HG02970 (cell line): Measurements from ENCODE around the gene PCDHA10.
"Not testable (repeated sequence)": the region's sequence is repeated elsewhere in the genome, so short reads cannot be mapped to it uniquely, and the experiment has no call there.

Experiments used
- ATAC-seq: cut with Tn5 transposase; IDR thresholded peaks from one replicate; pipeline ENCODE4 v1.9.1; 2021; ENCODE audit warnings: mild to moderate bottlenecking, moderate library complexity, moderate number of reproducible peaks; ENCODE audit not compliant: unreplicated experiment, low FRiP score

The PCDHA10 gene

DNA sequence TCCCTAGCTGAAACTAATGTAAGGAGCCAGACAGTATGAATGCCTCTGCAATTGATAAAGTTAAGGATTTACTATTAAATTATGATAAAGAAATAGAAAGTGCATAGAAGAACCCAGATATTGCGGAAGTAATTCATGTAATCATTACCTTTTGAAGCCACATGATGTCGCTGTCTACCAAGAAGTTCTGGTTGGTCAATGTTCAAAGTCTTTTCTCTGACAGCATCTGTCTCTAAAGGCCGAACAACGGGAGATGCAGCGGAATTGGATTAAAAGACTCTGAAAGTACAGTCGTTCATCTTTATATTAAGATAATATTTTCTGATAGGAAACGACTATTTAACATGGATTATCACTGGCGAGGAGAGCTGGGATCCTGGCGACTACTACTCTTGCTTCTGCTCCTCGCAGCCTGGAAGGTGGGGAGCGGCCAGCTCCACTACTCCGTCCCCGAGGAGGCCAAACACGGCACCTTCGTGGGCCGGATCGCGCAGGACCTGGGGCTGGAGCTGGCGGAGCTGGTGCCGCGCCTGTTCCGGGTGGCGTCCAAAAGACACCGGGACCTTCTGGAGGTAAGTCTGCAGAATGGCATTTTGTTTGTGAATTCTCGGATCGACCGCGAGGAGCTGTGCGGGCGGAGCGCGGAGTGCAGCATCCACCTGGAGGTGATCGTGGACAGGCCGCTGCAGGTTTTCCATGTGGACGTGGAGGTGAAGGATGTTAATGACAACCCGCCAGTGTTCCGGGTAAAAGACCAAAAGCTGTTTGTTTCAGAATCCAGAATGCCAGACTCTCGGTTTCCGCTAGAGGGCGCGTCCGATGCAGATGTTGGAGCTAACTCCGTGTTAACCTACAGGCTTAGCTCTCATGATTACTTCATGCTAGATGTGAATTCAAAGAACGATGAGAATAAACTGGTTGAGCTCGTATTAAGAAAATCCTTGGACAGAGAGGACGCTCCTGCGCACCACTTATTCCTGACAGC, 14.4 kb upstream of the PCDHA10 start, which contains the start of gene PCDHA8:
Gene PCDHA8 (plus strand): TSS at position 210 of the 985 bp plus-strand sequence. CDS start 135 bp downstream, at position 345.
- no peak for ATAC-seq

DNA sequence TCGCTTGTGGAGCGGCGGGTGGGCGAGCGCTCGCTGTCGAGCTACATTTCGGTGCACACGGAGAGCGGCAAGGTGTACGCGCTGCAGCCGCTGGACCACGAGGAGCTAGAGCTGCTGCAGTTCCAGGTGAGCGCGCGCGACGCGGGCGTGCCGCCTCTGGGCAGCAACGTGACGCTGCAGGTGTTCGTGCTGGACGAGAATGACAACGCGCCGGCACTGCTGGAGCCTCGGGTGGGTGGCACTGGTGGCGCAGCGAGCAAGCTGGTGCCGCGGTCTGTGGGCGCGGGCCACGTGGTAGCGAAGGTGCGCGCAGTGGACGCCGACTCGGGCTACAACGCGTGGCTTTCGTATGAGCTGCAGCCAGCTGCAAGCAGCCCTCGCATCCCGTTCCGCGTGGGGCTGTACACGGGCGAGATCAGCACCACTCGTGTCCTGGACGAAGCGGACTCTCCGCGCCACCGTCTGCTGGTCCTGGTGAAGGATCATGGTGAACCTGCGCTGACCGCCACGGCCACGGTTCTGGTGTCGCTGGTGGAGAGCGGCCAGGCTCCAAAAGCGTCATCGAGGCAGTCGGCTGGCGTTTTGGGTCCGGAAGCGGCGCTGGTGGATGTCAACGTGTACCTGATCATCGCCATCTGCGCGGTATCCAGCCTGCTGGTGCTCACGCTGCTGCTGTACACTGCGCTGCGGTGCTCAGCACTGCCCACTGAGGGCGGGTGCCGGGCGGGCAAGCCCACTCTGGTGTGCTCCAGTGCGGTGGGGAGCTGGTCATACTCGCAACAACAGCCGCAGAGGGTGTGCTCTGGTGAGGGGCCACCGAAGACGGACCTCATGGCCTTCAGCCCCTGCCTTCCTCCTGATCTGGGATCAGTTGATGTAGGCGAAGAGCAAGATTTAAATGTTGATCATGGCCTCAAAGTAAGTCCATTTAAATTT, 12.6 kb upstream of the PCDHA10 start:
- ATAC-seq, result no peak

DNA sequence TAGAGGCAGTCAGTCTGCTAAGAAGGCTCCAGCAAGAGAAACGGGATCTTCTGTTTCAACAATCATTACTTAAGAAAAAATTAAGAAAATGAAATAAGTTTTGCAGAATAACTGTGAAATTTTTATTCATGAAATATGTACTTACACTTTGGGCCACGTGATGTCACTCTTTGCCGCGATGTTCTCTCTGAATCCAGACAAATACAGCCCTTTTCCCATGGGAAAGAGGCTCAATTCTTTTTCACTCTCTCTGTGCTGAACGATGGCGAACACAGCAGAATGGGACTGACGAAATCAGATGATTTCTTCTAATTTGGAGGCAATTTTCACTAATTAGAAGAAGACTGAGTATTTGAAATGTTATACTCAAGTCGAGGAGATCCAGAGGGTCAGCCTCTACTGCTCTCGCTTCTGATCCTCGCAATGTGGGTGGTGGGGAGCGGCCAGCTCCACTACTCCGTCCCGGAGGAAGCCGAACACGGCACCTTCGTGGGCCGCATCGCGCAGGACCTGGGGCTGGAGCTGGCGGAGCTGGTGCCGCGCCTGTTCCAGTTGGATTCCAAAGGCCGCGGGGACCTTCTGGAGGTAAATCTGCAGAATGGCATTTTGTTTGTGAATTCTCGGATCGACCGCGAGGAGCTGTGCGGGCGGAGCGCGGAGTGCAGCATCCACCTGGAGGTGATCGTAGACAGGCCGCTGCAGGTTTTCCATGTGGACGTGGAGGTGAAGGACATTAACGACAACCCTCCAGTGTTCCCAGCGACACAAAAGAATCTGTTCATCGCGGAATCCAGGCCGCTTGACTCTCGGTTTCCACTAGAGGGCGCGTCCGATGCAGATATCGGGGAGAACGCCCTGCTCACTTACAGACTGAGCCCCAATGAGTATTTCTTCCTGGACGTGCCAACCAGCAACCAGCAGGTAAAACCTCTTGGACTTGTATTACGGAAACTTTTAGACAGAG, 7.3 kb upstream of the PCDHA10 start, which contains the start of gene PCDHA9:
Gene PCDHA9 (plus strand): TSS at position 244 of the 964 bp plus-strand sequence. CDS start 114 bp downstream, at position 358.
- ATAC-seq, result not testable (repeated sequence)

DNA sequence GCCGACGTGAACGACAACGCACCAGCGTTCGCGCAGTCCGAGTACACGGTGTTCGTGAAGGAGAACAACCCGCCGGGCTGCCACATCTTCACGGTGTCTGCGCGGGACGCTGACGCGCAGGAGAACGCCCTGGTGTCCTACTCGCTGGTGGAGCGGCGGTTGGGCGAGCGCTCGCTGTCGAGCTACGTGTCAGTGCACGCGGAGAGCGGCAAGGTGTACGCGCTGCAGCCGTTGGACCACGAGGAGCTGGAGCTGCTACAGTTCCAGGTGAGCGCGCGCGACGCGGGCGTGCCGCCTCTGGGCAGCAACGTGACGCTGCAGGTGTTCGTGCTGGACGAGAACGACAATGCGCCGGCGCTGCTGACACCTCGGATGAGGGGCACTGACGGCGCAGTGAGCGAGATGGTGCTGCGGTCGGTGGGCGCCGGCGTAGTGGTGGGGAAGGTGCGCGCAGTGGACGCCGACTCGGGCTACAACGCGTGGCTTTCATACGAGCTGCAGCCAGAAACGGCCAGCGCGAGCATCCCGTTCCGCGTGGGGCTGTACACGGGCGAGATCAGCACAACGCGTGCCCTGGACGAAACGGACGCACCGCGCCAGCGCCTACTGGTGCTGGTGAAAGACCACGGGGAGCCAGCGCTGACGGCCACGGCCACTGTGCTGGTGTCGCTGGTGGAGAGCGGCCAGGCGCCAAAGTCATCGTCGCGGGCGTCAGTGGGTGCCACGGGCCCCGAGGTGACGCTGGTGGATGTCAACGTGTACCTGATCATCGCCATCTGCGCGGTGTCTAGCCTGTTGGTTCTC, 5.7 kb upstream of the PCDHA10 start:
- not testable (repeated sequence) for ATAC-seq

DNA sequence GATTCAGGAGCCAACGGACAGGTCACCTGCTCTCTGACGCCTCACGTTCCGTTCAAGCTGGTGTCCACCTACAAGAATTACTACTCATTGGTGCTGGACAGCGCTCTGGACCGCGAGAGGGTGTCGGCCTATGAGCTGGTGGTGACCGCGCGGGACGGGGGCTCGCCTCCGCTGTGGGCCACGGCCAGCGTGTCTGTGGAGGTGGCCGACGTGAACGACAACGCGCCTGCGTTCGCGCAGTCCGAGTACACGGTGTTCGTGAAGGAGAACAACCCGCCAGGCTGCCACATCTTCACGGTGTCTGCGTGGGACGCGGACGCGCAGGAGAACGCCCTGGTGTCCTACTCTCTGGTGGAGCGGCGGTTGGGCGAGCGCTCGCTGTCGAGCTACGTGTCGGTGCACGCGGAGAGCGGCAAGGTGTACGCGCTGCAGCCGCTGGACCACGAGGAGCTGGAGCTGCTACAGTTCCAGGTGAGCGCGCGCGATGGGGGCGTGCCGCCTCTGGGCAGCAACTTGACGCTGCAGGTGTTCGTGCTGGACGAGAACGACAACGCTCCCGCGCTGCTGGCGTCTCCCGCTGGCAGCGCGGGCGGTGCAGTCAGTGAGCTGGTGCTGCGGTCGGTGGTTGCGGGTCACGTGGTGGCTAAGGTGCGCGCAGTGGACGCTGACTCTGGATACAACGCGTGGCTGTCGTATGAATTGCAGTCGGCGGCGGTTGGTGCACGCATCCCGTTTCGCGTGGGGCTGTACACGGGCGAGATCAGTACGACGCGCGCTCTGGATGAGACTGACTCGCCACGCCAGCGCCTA, 1.7 kb downstream of the PCDHA10 start:
- ATAC-seq, result no peak

DNA sequence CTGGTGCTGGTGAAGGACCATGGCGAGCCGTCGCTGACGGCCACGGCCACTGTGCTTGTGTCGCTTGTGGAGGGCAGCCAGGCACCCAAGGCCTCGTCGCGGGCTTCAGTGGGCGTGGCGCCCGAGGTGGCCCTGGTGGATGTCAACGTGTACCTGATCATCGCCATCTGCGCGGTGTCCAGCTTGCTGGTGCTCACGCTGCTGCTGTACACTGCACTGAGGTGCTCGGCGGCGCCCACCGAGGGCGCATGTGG, 2.2 kb downstream of the PCDHA10 start:
- ATAC-seq, result no peak

DNA sequence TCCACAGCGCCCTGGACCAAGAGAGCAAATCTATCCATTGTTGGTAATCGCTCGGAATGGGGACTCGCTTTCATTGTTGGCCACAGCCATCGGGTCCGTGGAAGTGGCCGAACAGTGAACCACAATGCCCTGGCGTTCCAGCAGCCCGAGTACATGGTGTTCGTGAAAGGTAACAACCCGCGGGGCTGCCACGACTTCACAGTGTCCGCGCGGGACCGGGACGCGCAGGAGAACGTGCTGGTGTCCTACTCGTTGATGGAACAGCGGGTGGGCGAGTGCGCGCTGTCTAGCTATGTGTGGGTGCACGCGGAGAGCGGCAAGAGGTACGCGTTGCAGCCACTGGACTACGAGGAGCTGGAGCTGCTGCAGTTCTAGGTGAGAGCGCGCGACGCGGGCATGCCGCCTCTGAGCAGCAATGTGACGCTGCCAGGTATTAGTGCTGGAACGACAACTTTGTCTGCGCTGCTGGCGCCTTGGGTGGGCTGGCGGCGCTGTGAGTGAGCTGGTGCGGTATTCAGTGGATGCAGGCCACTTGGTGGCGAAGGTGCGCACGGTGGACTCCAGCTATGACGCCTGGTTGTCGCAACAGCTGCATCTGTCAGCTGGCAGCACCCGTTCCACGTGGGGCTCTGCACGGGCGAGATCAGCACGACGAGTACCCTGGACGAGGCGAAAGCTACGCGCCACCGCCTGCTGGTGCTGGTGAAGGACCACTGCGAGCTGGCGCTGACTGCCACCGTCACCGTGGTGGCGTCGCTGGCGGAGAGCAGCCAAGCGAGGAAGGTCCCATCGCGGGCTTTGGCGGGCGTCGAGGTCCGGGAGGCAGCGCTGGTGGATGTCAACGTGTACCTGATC, 7.0 kb downstream of the PCDHA10 start:
- no peak for ATAC-seq

DNA sequence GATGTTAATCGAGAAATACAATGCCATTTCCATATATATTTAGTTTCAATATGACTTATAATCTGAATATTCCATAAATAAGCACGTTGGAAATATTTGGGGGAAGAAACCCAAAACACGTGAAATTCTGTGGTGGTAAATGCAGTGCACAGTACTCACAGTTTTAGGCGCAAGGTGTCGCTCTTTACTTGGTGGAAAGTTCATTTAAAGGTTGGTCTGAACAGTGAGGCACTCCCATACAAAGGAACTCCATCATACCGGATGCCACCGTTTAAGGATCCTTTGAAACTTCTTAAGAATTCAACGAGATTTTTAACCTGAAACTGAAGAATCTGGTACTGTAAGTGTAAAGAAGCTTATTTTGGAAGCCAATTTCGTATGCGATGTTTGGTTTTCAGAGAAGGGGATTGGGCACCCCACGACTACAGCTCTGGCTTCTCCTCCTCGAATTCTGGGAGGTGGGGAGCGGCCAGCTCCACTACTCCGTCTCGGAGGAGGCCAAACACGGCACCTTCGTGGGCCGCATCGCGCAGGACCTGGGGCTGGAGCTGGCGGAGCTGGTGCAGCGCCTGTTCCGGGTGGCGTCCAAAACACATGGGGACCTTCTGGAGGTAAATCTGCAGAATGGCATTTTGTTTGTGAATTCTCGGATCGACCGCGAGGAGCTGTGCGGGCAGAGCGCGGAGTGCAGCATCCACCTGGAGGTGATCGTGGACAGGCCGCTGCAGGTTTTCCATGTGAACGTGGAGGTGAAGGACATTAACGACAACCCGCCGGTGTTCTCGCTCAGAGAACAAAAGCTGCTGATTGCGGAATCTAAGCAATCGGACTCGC, 13.2 kb downstream of the PCDHA10 start, which contains the start of gene PCDHA11:
Gene PCDHA11 (plus strand): TSS at position 237 of the 834 bp plus-strand sequence. CDS start 147 bp downstream, at position 384.
- no peak for ATAC-seq

DNA sequence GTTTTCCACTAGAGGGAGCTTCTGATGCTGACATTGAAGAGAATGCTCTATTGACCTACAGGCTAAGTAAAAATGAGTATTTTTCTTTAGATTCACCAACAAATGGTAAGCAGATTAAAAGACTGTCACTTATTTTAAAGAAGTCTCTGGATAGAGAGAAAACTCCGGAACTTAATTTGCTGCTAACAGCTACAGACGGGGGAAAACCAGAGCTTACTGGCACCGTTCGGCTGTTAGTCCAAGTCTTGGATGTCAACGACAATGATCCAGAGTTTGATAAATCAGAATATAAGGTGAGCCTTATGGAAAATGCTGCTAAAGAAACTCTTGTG, 13.8 kb downstream of the PCDHA10 start:
- ATAC-seq, result no peak

DNA sequence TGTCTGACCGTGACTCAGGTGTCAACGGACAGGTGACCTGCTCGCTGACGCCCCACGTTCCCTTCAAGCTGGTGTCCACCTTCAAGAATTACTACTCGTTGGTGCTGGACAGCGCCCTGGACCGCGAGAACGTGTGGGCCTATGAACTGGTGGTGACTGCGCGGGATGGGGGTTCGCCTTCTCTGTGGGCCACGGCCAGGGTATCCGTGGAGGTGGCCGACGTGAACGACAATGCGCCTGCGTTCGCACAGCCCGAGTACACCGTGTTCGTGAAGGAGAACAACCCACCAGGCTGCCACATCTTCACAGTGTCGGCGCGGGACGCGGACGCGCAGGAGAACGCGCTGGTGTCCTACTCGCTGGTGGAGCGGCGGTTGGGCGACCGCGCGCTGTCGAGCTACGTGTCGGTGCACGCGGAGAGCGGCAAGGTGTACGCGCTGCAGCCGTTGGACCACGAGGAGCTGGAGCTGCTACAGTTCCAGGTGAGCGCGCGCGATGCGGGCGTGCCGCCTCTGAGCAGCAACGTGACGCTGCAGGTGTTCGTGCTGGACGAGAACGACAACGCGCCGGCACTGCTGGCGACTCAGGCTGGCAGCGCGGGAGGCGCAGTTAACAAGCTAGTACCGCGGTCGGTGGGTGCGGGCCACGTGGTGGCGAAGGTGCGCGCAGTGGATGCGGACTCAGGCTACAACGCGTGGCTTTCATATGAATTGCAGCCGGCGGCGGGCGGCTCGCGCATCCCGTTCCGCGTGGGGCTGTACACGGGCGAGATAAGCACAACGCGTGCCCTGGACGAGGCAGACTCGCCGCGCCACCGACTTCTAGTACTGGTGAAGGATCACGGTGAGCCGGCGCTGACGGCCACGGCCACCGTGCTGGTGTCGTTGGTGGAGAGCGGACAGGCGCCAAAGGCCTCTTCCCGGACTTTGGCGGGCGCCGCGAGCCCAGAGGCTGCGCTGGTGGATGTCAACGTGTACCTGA, 14.8 kb downstream of the PCDHA10 start:
- ATAC-seq, result no peak

DNA sequence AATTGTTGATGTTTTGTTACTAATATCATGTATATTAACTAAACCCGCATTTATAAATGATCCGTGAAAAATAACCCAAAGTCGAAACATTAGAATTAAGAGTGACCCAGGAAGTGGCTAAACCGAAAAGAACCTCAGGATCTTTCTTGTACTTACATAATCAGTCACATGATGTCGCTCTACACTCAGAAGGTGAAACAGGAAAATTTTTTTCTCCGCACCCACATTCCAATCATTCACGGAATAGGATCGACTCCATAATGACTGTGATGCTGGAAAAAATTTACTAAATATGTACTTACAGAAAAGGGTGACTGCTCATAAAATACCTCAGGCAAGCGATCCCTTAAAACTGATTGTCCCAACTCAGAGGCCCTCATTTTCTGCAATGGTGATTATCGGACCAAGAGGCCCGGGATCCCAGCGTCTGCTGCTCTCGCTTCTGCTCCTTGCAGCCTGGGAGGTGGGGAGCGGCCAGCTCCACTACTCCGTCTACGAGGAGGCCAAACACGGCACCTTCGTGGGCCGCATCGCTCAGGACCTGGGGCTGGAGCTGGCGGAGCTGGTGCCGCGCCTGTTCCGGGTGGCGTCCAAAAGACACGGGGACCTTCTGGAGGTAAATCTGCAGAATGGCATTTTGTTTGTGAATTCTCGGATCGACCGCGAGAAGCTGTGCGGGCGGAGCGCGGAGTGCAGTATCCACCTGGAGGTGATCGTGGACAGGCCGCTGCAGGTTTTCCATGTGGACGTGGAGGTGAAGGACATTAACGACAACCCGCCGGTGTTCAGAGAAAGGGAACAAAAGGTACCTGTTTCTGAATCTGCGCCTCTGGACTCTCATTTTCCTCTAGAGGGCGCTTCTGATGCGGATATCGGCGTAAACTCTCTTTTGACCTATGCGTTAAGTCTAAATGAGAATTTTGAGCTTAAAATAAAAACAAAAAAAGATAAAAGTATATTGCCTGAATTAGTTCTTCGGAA, 19.7 kb downstream of the PCDHA10 start, which contains the start of gene PCDHA12:
Gene PCDHA12 (plus strand): TSS at position 224 of the 981 bp plus-strand sequence. CDS start 165 bp downstream, at position 389.
- ATAC-seq, result no peak

DNA sequence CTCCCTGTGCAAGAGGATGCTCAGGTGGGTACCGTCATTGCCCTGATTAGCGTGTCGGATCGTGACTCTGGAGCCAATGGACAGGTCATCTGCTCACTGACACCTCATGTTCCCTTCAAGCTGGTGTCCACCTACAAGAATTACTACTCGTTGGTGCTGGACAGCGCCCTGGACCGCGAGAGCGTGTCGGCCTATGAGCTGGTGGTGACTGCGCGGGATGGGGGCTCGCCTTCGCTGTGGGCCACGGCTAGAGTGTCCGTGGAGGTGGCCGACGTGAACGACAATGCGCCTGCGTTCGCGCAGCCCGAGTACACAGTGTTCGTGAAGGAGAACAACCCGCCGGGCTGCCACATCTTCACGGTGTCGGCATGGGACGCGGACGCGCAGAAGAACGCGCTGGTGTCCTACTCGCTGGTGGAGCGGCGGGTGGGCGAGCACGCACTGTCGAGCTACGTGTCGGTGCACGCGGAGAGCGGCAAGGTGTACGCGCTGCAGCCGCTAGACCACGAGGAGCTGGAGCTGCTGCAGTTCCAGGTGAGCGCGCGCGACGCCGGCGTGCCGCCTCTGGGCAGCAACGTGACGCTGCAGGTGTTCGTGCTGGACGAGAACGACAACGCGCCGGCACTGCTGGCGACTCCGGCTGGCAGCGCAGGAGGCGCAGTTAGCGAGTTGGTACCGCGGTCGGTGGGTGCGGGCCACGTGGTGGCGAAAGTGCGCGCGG, 21.0 kb downstream of the PCDHA10 start:
- ATAC-seq, result not testable (repeated sequence)

DNA sequence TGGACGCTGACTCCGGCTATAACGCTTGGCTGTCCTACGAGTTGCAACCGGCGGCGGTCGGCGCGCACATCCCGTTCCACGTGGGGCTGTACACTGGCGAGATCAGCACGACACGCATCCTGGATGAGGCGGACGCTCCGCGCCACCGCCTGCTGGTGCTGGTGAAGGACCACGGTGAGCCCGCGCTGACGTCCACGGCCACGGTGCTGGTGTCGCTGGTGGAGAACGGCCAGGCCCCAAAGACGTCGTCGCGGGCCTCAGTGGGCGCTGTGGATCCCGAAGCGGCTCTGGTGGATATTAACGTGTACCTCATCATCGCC, 21.5 kb downstream of the PCDHA10 start:
- no peak for ATAC-seq
